Activated CD4-positive, alpha-beta memory T cell treated with anti-CD3 and anti-CD28 coated beads for 36 hours (primary cell): ENCODE measurements around the gene FAM3B. TPM values are rescaled to one million over a fixed set of nuclear protein-coding genes. Genes with fewer than 3 reads are reported as not detected.

Source experiments
- CTCF ChIA-PET: fragments of 350-600 bp; sonication (Branson Sonifier 250); formaldehyde crosslinking; loops from one replicate; lab custom pipeline; 2021; ENCODE audit warnings: antibody characterized with exemption, inconsistent platforms; lab: Charles Lee
- POLR2A ChIA-PET: fragments of 350-600 bp; sonication (Branson Sonifier 250); formaldehyde crosslinking; loops from one replicate; lab custom pipeline; 2021; ENCODE audit warnings: antibody characterized with exemption; lab: Charles Lee
- DNase-seq: peaks from one replicate; pipeline ENCODE4 v3.0.0-alpha.2; 2020
- H3K27ac Mint-ChIP-seq: one replicate; pipeline ENCODE4 v1.8.0; 2021; ENCODE audit warnings: mixed read lengths
- H3K27me3 Mint-ChIP-seq: one replicate; pipeline ENCODE4 v1.8.0; 2021; ENCODE audit warnings: mixed read lengths
- H3K36me3 Mint-ChIP-seq: one replicate; pipeline ENCODE4 v1.8.0; 2021; ENCODE audit warnings: mixed read lengths
- H3K4me1 Mint-ChIP-seq: one replicate; pipeline ENCODE4 v1.8.0; 2021; ENCODE audit warnings: low read depth, mixed read lengths
- H3K4me3 Mint-ChIP-seq: one replicate; pipeline ENCODE4 v1.8.0; 2021; ENCODE audit warnings: mild to moderate bottlenecking, mixed read lengths
- H3K9me3 Mint-ChIP-seq: one replicate; pipeline ENCODE4 v1.8.0; 2021; ENCODE audit warnings: mixed read lengths
- intact Hi-C: fragments of 100-400 bp; cut with micrococcal nuclease; formaldehyde crosslinking; loops from one replicate; pipeline ENCODE4 v1.15.1; 2023
- total RNA-seq, 2 experiments: library from RNA; stranded (reverse); gene quantifications; one replicate each; pipeline ENCODE4 v1.2.3, GENCODE V29; 2021

Gene FAM3B
- total RNA-seq, 2 experiments from 2014 or later = not detected

DNA sequence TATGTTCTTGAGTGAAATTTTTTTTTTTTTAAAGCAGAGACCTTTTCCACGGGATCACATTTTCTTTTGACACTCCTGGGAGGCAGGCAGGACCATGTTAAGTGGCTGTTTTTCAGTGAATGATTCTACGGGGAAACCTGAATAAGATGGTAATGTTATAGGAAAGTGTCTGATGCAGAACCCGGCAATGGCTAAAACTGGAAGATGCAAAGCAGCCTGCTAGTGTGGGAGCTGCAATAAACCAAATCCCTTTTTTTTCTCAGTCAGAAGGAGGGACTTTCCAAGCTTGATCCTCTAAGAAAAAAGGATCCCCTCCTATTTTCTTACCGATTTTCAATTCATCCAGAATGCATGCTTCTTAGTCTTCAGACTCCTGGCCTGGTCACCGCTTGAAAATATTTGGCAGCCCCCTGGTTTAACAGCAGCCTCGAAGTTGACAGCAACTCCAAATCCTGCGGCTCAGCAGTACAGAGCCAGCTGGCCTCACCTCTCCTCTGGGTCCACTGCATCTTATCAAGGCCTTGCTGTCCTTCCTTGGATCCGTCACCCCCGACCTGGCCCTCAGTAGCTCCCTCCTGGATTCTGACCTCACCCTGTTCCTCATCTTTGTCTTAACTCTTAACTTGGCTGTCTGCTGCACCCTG, 50.8 kb downstream of the FAM3B start:
- Mint-ChIP-seq H3K36me3 (peaks cover 3% of the 10 kb centered on the region), H3K4me1 (peaks cover 73% of the 10 kb centered on the region), H3K27me3 (no peaks in the 10 kb centered on the region), H3K27ac (peak overlapping the region; percentile 52), H3K9me3 (peaks cover 2% of the 10 kb centered on the region), H3K4me3 (no peak overlapping the region)
- DNase-seq = no peak
- intact Hi-C loops = loop anchor here (10.0 kb wide), 2 partner anchors 83 to 197 kb away; no protein-coding TSS in a partner anchor
- CTCF ChIA-PET = no interaction called here
- POLR2A ChIA-PET = no interaction called here

DNA sequence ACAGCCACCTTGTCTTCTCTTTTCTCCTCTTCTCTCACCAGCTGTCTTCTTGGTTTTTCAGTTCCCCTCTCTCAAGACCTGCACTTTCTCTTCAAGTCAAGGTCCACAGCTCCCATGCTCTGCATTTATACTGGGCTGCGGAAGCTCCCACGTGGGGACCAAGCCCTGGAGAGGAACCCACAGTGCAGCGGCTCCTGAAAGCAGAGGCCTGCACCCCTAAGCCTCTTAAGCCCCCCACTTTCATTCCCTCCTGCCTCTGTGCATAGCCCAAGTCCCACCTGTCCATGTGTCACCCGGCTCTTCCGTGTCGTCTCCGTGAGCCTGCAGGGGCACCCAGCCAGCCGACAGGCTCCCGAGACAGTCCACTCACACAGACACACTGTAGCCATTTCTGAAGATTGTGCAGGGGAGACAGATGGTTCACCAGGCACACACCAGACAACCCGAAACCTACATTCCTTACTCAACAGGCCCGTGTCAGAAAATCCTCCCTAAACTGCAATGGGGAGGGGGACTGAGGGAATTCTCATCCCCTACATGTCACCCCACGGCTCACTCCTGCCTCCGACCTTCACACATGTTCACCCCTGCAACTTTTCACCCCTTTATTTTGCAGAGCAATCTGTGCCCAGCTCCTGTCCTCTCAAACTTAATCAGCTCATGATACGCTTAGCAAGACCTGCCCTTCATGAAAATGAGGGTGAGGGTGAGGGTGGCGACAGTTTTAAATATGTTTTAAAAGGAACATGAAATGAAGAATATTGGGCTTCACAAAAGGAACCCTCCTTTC, 51.5 kb downstream of the FAM3B start:
- Mint-ChIP-seq H3K4me1 (peaks cover 67% of the 10 kb centered on the region), H3K36me3 (peaks cover under 1% of the 10 kb centered on the region), H3K9me3 (no peaks in the 10 kb centered on the region), H3K27me3 (no peaks in the 10 kb centered on the region), H3K4me3 (no peak overlapping the region), H3K27ac (peak overlapping the region; percentile 52)
- no peak for DNase-seq
- CTCF ChIA-PET = interaction anchor here (1.0 to 2.4 kb wide), 2 partner anchors 51 to 85 kb away, joined by 3 to 12 read pairs; no protein-coding TSS in a partner anchor
- intact Hi-C loops = loop anchor here (10.0 kb wide), 2 partner anchors 83 to 197 kb away; no protein-coding TSS in a partner anchor
- POLR2A ChIA-PET = no interaction called here

DNA sequence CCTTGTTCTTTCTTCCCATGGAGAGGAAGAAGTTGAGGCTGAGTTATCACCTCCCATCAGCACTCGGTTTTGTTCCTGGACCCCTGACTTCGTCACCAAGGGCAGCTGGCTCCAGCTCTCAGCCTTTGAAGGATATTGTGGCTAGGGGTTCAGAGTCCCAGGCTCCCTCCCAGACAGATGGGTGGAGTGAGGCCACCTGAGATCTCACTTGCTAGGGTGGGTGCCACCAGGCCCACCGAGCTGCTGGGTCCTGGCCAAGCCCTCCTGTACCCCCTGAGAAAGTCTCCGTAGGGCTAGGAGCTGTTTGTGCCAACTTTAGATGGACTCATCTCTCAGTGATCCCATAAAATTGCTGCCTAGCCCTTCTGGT, 52.1 kb downstream of the FAM3B start:
- Mint-ChIP-seq H3K9me3 (no peaks in the 10 kb centered on the region), H3K4me1 (peaks cover 61% of the 10 kb centered on the region), H3K27me3 (no peaks in the 10 kb centered on the region), H3K36me3 (no peaks in the 10 kb centered on the region), H3K4me3 (peak overlapping the region; percentile 78), H3K27ac (peak overlapping the region; percentile 87)
- ChIA-PET POLR2A (interaction anchor here (0.9 kb wide), 1 partner anchor 57 kb away, joined by 3 read pairs; no protein-coding TSS in a partner anchor), CTCF (interaction anchor here (1.0 to 2.4 kb wide), 2 partner anchors 51 to 86 kb away, joined by 3 to 12 read pairs; no protein-coding TSS in a partner anchor)
- DNase-seq = no peak
- intact Hi-C loops = loop anchor here (10.0 kb wide), 2 partner anchors 84 to 196 kb away; no protein-coding TSS in a partner anchor

DNA sequence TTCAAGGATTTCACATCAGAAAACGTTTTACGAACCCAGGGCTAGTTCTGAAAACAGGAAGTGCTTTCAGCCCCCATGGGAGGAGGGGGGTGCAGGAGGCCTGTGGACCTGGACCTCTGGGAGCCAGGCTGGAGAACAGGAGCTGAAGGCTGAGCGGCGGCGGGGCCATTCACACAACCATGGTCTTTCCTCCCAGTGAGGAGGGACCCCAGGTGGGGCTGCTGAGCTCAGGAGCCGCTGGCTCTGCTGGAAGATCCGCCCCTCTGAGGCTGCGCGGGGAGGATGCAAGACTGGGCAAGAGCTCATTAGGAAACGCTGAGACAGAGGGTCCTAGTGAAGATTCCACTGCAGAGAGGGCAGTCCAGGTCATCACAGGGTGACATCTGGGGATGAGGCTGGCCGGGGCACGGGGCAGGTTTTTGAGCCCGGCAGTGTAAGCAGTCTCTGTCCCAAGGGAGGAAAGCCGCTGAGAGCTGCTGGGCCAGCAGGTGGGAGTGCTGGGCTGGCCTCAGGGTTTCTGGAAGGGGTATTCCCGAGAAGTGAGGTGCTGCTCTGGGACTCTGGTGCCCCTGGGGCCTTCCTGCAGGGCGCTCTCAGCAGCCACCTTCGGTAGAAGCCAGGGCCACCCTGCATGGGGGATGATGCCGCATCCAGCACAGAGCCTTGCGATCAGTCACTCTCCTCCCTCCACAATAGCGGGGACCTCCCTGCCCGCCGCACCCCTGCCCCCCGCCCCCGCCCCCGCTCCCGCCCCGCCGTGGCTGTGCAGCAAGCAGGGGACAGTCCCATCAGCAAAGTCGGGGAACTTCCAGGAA, 52.7 kb downstream of the FAM3B start:
- H3K4me3 Mint-ChIP-seq = peak overlapping the region; percentile 78
- H3K36me3 Mint-ChIP-seq = no peaks in the 10 kb centered on the region
- intact Hi-C loops = loop anchor here (10.0 kb wide), 2 partner anchors 85 to 195 kb away; no protein-coding TSS in a partner anchor
- H3K27me3 Mint-ChIP-seq = no peaks in the 10 kb centered on the region
- CTCF ChIA-PET = interaction anchor here (1.0 to 2.4 kb wide), 3 partner anchors 12 to 86 kb away, joined by 3 to 12 read pairs (median 3); no protein-coding TSS in a partner anchor
- POLR2A ChIA-PET = interaction anchor here (0.9 to 1.1 kb wide), 2 partner anchors 8 to 56 kb away, joined by 3 to 6 read pairs; partner anchors contain the start of gene MX2
- DNase-seq = peak; percentile 58
- H3K4me1 Mint-ChIP-seq = peaks cover 55% of the 10 kb centered on the region
- no peaks in the 10 kb centered on the region for H3K9me3 Mint-ChIP-seq
- peak overlapping the region; percentile 87 for H3K27ac Mint-ChIP-seq

DNA sequence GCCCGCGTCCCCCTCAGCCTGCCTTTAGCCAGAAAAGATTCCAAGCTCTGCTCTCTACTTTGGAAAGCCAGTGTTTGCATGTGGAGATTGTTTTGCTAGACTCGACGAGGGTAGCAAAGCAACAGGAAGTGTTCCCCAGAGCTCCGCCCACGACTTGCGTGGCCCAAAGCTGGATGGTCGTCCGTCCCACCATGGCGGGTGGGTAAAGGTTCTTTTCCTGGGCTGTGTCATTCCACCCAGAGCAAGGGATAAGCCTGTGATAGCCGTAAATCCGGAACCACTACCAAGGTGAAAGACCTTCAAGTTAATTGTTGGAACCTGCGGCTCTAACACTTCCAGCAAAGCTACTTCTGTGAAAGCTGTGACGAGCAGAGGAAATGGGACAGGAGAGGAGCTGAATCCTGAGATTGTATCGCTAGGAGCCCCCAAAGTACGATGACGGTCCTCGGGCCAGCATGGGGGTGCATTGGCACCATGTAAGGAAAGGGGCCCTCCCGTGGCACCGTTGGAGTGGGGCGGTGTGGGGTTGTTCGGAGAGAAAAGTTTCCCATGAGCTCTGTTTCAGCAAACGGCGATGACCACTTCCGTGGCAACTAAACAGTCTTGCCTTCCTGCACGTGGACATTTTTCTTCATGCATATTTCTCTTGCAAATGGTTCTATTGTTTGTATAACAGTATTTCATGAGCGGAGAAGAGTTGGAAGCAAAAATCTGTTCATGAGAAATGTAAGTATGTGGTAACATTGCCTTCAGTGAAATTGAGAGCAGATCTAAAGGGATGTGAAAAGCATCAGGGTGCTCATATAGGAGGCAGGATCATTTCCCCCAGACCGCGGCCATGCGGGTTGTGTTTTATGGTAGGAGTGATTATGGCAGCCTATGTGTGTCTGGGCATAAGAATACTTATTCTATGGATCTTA, 53.6 kb downstream of the FAM3B start:
- CTCF ChIA-PET = interaction anchor here (1.0 to 2.4 kb wide), 2 partner anchors 13 to 87 kb away, joined by 3 to 12 read pairs; no protein-coding TSS in a partner anchor
- H3K9me3 Mint-ChIP-seq = no peaks in the 10 kb centered on the region

DNA sequence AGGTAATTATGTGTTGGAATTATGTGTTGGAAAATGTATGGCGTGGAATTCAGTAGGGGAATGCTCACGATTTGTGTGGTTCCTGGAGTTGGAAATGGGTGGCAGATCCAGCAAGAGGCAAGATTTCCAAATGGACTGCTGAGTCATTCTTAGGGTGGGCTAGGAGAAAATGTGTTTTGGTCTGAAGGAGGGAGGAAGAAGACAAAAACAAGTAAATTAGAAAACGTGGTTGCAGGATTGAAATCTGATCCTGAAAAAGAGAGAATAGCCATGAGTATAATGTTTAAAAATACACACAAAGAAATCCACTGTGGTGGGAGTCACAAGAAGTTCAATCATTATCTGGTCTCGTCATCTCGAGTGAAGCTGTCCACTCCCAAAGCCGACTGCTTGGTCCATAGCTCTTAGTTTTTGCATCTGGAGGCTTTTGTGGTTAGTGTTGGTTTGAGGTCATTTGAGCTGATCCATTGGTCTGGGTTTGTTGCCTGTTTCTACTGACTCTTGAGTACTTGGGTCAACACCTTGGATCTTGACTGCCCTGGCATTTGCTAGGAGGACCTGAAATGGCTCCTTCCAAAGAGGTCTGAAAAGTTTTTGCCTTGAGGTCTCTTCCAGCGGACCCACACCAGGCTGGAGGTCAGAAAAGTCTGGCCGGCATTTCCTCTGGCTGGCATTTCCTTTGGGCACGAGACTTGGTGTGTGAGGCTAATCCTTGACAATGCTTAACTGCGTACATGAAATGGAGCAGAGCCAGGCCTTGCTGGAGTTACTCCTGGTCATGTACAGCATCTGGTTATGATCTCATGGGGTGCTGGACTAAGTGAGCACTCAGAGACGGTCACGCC, 54.5 kb downstream of the FAM3B start:
- no peaks in the 10 kb centered on the region for H3K27me3 Mint-ChIP-seq
- H3K36me3 Mint-ChIP-seq = no peaks in the 10 kb centered on the region
- CTCF ChIA-PET = interaction anchor here (2.4 kb wide), 1 partner anchor 88 kb away, joined by 12 read pairs; no protein-coding TSS in a partner anchor
- no peaks in the 10 kb centered on the region for H3K9me3 Mint-ChIP-seq
- intact Hi-C loops = no loop called here
- POLR2A ChIA-PET = no interaction called here
- H3K4me3 Mint-ChIP-seq = peak overlapping the region; percentile 78
- DNase-seq = no peak
- peaks cover 46% of the 10 kb centered on the region for H3K4me1 Mint-ChIP-seq
- no peak overlapping the region for H3K27ac Mint-ChIP-seq

More for the DNA sequence above, 53.6 kb downstream of the FAM3B start:
- peak overlapping the region; percentile 78 for H3K4me3 Mint-ChIP-seq
- peaks cover 52% of the 10 kb centered on the region for H3K4me1 Mint-ChIP-seq
- peak overlapping the region; percentile 84 for H3K27ac Mint-ChIP-seq
- peak; percentile 68 for DNase-seq
- H3K27me3 Mint-ChIP-seq = no peaks in the 10 kb centered on the region
- POLR2A ChIA-PET = interaction anchor here (1.1 kb wide), 1 partner anchor 9 kb away, joined by 6 read pairs; the partner anchor contains the start of gene MX2
- intact Hi-C loops = loop anchor here (10.0 kb wide), 2 partner anchors 85 to 195 kb away; no protein-coding TSS in a partner anchor
- H3K36me3 Mint-ChIP-seq = no peaks in the 10 kb centered on the region

DNA sequence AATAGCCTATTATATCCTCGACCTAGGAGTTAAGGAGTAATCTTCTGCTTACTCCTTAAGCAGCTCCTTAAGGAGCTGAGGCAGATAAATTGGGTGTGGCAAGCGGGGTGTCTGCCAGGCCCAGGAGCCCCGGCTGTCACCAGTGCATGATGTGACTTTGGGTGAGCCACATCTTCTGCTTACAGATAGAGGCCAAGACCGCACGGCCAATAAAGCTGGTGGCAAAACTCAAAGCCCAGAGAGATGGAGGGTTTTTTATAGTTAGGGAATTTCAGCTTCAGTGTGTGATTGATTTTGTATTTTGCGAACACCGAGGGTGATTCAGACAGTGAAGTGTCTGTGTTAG, 55.1 kb downstream of the FAM3B start:
- ChIA-PET POLR2A (no interaction called here), CTCF (no interaction called here)
- DNase-seq = no peak
- Mint-ChIP-seq H3K4me3 (peak overlapping the region; percentile 78), H3K9me3 (no peaks in the 10 kb centered on the region), H3K27ac (no peak overlapping the region), H3K27me3 (no peaks in the 10 kb centered on the region), H3K4me1 (peaks cover 44% of the 10 kb centered on the region), H3K36me3 (no peaks in the 10 kb centered on the region)
- intact Hi-C loops = no loop called here

DNA sequence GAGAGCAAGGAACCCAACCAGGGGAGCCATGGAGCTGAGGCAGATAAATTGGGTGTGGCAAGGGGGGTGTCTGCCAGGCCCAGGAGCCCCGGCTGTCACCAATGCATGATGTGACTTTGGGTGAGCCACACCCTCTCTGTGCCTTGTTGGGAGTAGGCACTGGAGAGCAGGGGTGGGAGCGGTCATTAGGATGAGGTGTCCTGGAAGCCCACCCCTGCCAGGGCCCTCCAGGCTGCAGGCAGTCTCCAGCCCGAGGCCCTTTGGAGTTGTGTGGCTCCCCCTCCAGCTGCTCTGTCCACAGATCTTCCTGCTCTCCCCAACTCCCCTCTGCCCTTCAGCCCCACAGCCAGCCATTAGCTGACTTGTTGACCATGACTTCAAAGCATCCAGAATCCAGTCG, 56.7 kb downstream of the FAM3B start:
- CTCF ChIA-PET = no interaction called here
- Mint-ChIP-seq H3K27me3 (no peaks in the 10 kb centered on the region), H3K4me1 (peaks cover 37% of the 10 kb centered on the region), H3K9me3 (no peaks in the 10 kb centered on the region), H3K4me3 (no peak overlapping the region), H3K36me3 (peaks cover 8% of the 10 kb centered on the region), H3K27ac (no peak overlapping the region)
- no peak for DNase-seq
- POLR2A ChIA-PET = no interaction called here
- intact Hi-C loops = no loop called here

DNA sequence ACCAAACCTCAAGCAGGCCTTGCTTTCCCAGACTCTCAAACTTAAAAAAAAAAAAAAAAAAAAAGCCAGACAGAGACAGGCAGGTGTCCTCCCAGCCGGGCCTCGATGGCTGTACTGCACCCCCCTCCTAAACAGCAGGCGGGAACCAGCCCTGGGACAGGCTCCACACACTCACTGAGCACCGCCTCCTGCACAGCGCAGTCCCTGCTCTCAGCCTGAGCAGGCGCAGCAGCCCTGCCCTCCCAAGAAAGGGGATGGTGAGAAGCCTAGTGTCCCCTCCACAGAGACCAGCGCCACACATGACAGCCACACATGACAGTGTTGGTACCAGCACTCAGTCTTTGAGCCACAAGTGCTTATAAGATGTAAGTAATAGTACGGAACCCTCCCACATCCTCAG, 57.2 kb downstream of the FAM3B start:
- no peak for DNase-seq
- Mint-ChIP-seq H3K4me1 (peaks cover 35% of the 10 kb centered on the region), H3K27me3 (no peaks in the 10 kb centered on the region), H3K27ac (no peak overlapping the region), H3K36me3 (peaks cover 8% of the 10 kb centered on the region), H3K4me3 (no peak overlapping the region), H3K9me3 (no peaks in the 10 kb centered on the region)
- CTCF ChIA-PET = no interaction called here
- intact Hi-C loops = no loop called here
- POLR2A ChIA-PET = no interaction called here

DNA sequence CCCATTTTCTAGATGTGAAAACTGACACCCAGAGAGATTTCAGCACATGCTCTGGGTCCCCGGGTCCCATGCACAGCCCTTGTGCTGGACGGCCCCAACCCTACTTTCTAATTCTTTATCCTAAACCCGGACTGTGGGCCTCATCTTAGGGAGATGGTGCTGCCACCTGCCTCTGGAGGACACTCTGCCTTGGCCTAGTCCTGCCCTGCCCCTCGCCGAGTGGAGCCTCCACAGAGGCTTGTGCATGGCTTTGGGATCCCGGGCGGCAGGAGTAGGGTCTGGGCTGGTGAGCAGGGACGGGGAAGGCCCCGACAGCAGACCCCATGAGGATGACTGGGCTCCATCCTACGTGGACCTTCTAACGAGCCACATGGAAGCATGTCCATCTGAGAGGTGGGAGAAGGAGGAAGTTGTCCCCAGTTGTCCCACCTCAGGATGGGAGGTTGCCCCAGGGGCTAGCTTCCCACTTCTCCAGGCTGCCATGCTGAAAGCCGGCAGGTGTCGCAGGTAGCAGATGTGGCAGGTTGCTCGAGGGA, 57.6 kb downstream of the FAM3B start:
- Mint-ChIP-seq H3K4me1 (peaks cover 30% of the 10 kb centered on the region), H3K27ac (no peak overlapping the region), H3K9me3 (no peaks in the 10 kb centered on the region), H3K4me3 (no peak overlapping the region), H3K36me3 (peaks cover 8% of the 10 kb centered on the region), H3K27me3 (no peaks in the 10 kb centered on the region)
- intact Hi-C loops = no loop called here
- no peak for DNase-seq
- ChIA-PET CTCF (interaction anchor here (1.1 kb wide), 1 partner anchor 13 kb away, joined by 3 read pairs; the partner anchor contains the start of gene MX2), POLR2A (interaction anchor here (0.6 kb wide), 1 partner anchor 1001 kb away, joined by 3 read pairs; no protein-coding TSS in a partner anchor)
